Natural killer cell (primary cell): ENCODE measurements around the gene SLC30A1. TPM values are rescaled to one million over a fixed set of nuclear protein-coding genes. Genes with fewer than 3 reads are reported as not detected.

Experiments
- ATAC-seq, 3 donors: fragments of 150-1000 bp in 2 of 3; fragments of 200-7000 bp in 1 of 3; cut with Tn5 transposase; 1 replicate in 1 of 3; 2 replicates in 2 of 3; pipeline ENCODE4 v1.10.0; 2021; ENCODE audit warnings: mild to moderate bottlenecking in 2 of 3, moderate library complexity in 2 of 3
- DNase-seq, 2 donors: peaks; one replicate each; pipeline versions ENCODE4 v3.0.0 to v3.0.0-alpha.2; 2013 to 2021; ENCODE audit warnings: mixed read lengths in 1 of 2
- H3K27ac ChIP-seq: one replicate; pipeline ENCODE4 v1.5.1; 2013; ENCODE audit warnings: mild to moderate bottlenecking, low read length
- H3K27me3 ChIP-seq: one replicate; pipeline ENCODE4 v1.6.1; 2013; ENCODE audit warnings: low read length; ENCODE audit not compliant: control insufficient read depth, insufficient read depth
- H3K36me3 ChIP-seq: one replicate; pipeline ENCODE4 v1.6.1; 2013; ENCODE audit warnings: low read length; ENCODE audit not compliant: control insufficient read depth, insufficient read depth
- H3K4me1 ChIP-seq: one replicate; pipeline ENCODE4 v1.6.1; 2013; ENCODE audit warnings: low read length; ENCODE audit not compliant: control insufficient read depth, insufficient read depth
- H3K4me3 ChIP-seq: one replicate; pipeline ENCODE4 v1.5.1; 2013; ENCODE audit warnings: low read length
- H3K9me3 ChIP-seq: one replicate; pipeline ENCODE4 v1.6.1; 2013; ENCODE audit warnings: low read length; ENCODE audit not compliant: control insufficient read depth, insufficient read depth
- H3K27ac Mint-ChIP-seq, 2 donors: one replicate each; pipeline ENCODE4 v1.8.0; 2022; ENCODE audit warnings: mild to moderate bottlenecking in 2 of 2, mixed read lengths in 2 of 2, moderate library complexity in 1 of 2
- H3K27me3 Mint-ChIP-seq, 2 donors: one replicate each; pipeline ENCODE4 v1.8.0; 2022; ENCODE audit warnings: low read depth in 2 of 2, mixed read lengths in 2 of 2
- H3K36me3 Mint-ChIP-seq: one replicate; pipeline ENCODE4 v1.8.0; 2022; ENCODE audit warnings: mixed read lengths
- H3K4me1 Mint-ChIP-seq, 2 donors: one replicate each; pipeline ENCODE4 v1.8.0; 2022; ENCODE audit warnings: mixed read lengths in 2 of 2
- H3K4me3 Mint-ChIP-seq: one replicate; pipeline ENCODE4 v1.8.0; 2022; ENCODE audit warnings: mild to moderate bottlenecking, moderate library complexity, mixed read lengths
- H3K9me3 Mint-ChIP-seq, 2 donors: one replicate each; pipeline ENCODE4 v1.8.0; 2022; ENCODE audit warnings: mixed read lengths in 2 of 2
- CTCF ChIP-seq: fragments of 200-600 bp; IDR thresholded peaks from one replicate; pipeline ENCODE4 v1.8.0; 2022; ENCODE audit warnings: antibody characterized with exemption
- WGBS: methylation state at CpG from one replicate; pipeline ENCODE4 v1.1.7; 2013; ENCODE audit warnings: missing lambda C conversion rate; ENCODE audit not compliant: insufficient coverage; 5-methylcytosine and 5-hydroxymethylcytosine counted together
- intact Hi-C: fragments of 100-400 bp; cut with micrococcal nuclease; formaldehyde crosslinking; loops from one replicate; pipeline ENCODE4 v1.14.2; 2022
- total RNA-seq, 4 donors: library from RNA; stranded (reverse); fragments of 120-200 nt in 1 of 4; gene quantifications; one replicate each; pipeline versions ENCODE4 v1.2.3 to v1.2.4, GENCODE V29; 2013 to 2022

The SLC30A1 gene
- total RNA-seq, 3 donors from 2014 or later (not counting 1 experiment from before 2014, with no cell fraction given), result 8.4 to 16.0 (median 12.1) TPM

- H3K36me3 Mint-ChIP-seq, result no peaks in the 10 kb centered on the region
- H3K27ac ChIP-seq, result no peak overlapping the region
- H3K9me3 ChIP-seq, result no peaks in the 10 kb centered on the region
- no peaks in the 10 kb centered on the region for H3K4me1 Mint-ChIP-seq
- H3K4me3 ChIP-seq, result no peak overlapping the region
- 98% methylated on average over 3 of the region's 3 CpGs for WGBS
- no peaks in the 10 kb centered on the region for H3K36me3 ChIP-seq
- no peaks in the 10 kb centered on the region for H3K4me1 ChIP-seq
- TF ChIP-seq CTCF, result no peak
- no peak overlapping the region for H3K27ac Mint-ChIP-seq
- intact Hi-C loops, result no loop called here
- no peak for ATAC-seq
- DNase-seq, result no peak
- H3K27me3 Mint-ChIP-seq, result peaks cover 0 to 2% of the 10 kb centered on the region in 2 donors
- H3K4me3 Mint-ChIP-seq, result no peak overlapping the region
- no peaks in the 10 kb centered on the region for H3K27me3 ChIP-seq
- H3K9me3 Mint-ChIP-seq, result no peaks in the 10 kb centered on the region
Measured at GRCh38 chr1:211564084-211564483, 14.9 kb downstream of the SLC30A1 start.

GRCh38 chr1:211559222-211560010 lies 19.5 kb downstream of the SLC30A1 start:
- no peak for TF ChIP-seq CTCF
- no peaks in the 10 kb centered on the region for H3K9me3 Mint-ChIP-seq
- WGBS, result 86% methylated on average over 8 of the region's 9 CpGs
- Histone ChIP-seq H3K27me3 (no peaks in the 10 kb centered on the region), H3K36me3 (no peaks in the 10 kb centered on the region), H3K4me1 (no peaks in the 10 kb centered on the region), H3K4me3 (no peak overlapping the region), H3K27ac (no peak overlapping the region), H3K9me3 (no peaks in the 10 kb centered on the region)
- no peaks in the 10 kb centered on the region for H3K36me3 Mint-ChIP-seq
- no peaks in the 10 kb centered on the region for H3K4me1 Mint-ChIP-seq
- no peak overlapping the region for H3K4me3 Mint-ChIP-seq
- no peak for DNase-seq
- intact Hi-C loops, result no loop called here
- no peak overlapping the region for H3K27ac Mint-ChIP-seq
- peaks cover 3 to 9% of the 10 kb centered on the region in 2 donors for H3K27me3 Mint-ChIP-seq
- ATAC-seq, result no peak

- no peaks in the 10 kb centered on the region for H3K9me3 Mint-ChIP-seq
- TF ChIP-seq CTCF, result no peak
- Histone ChIP-seq H3K9me3 (no peaks in the 10 kb centered on the region), H3K4me1 (no peaks in the 10 kb centered on the region), H3K36me3 (no peaks in the 10 kb centered on the region), H3K27ac (no peak overlapping the region), H3K4me3 (no peak overlapping the region), H3K27me3 (no peaks in the 10 kb centered on the region)
- ATAC-seq, result no peak
- no peak overlapping the region for H3K4me3 Mint-ChIP-seq
- H3K27me3 Mint-ChIP-seq, result peaks cover 3 to 14% of the 10 kb centered on the region in 2 donors
- H3K4me1 Mint-ChIP-seq, result no peaks in the 10 kb centered on the region
- no peaks in the 10 kb centered on the region for H3K36me3 Mint-ChIP-seq
- WGBS, result 96% methylated on average over 8 of the region's 8 CpGs
- no peak overlapping the region for H3K27ac Mint-ChIP-seq
- intact Hi-C loops, result no loop called here
- DNase-seq, result no peak
Measured at GRCh38 chr1:211557894-211558625, 20.9 kb downstream of the SLC30A1 start.
